ENCODE data around the gene RAF1.

RAF1 gene

GRCh38 chr3:12588039-12589009 is 75.6 kb downstream of the RAF1 start:
- no peak for DNase-seq

- DNase-seq = no peak
Observed at GRCh38 chr3:12586403-12586802, 77.5 kb downstream of the RAF1 start.

- no peak for DNase-seq
Observed at GRCh38 chr3:12585970-12586369, 77.9 kb downstream of the RAF1 start.

- DNase-seq = no peak
Observed at GRCh38 chr3:12585181-12585580, 78.7 kb downstream of the RAF1 start.

- DNase-seq = no peak
Observed at GRCh38 chr3:12584083-12584482, 79.8 kb downstream of the RAF1 start.

GRCh38 chr3:12583280-12583679 is 80.6 kb downstream of the RAF1 start:
- DNase-seq = no peak

GRCh38 chr3:12582730-12583129 is 81.2 kb downstream of the RAF1 start:
- no peak for DNase-seq

GRCh38 chr3:12579905-12580304 is 84.0 kb downstream of the RAF1 start:
- no peak for DNase-seq

GRCh38 chr3:12579456-12579855 is 84.5 kb downstream of the RAF1 start:
- DNase-seq = no peak

GRCh38 chr3:12578742-12579141 is 85.2 kb downstream of the RAF1 start:
- no peak for DNase-seq

GRCh38 chr3:12577379-12577778 is 86.5 kb downstream of the RAF1 start:
- DNase-seq = no peak

GRCh38 chr3:12574661-12575060 is 89.3 kb downstream of the RAF1 start:
- DNase-seq = no peak

- DNase-seq = no peak
Observed at GRCh38 chr3:12574131-12574530, 89.8 kb downstream of the RAF1 start.

GRCh38 chr3:12571986-12572385 is 91.9 kb downstream of the RAF1 start:
- DNase-seq = no peak

GRCh38 chr3:12569836-12570235 is 94.1 kb downstream of the RAF1 start:
- DNase-seq = no peak

- no peak for DNase-seq
Observed at GRCh38 chr3:12568747-12569146, 95.2 kb downstream of the RAF1 start.

GRCh38 chr3:12566976-12567375 is 96.9 kb downstream of the RAF1 start:
- no peak for DNase-seq

GRCh38 chr3:12562451-12562850 is 101.5 kb downstream of the RAF1 start:
- DNase-seq = no peak

GRCh38 chr3:12561397-12561796 is 102.5 kb downstream of the RAF1 start:
- no peak for DNase-seq

GRCh38 chr3:12560505-12561190 is 103.3 kb downstream of the RAF1 start:
- DNase-seq = no peak

- no peak for DNase-seq
Observed at GRCh38 chr3:12559520-12559919, 104.4 kb downstream of the RAF1 start.

GRCh38 chr3:12558706-12559105 is 105.2 kb downstream of the RAF1 start:
- DNase-seq = no peak

- no peak for DNase-seq
Observed at GRCh38 chr3:12557473-12558100, 106.3 kb downstream of the RAF1 start.

All from CD4-positive, alpha-beta T cell treated with Interleukin-15 for 1 hour (primary cell).